ENCODE results near the gene ADM5.

ADM5 gene, protein sequence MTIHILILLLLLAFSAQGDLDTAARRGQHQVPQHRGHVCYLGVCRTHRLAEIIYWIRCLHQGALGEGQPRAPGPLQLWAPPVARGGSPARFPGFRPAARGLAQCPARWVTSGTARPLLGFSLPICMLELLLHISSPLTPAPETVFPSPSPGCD

DNA sequence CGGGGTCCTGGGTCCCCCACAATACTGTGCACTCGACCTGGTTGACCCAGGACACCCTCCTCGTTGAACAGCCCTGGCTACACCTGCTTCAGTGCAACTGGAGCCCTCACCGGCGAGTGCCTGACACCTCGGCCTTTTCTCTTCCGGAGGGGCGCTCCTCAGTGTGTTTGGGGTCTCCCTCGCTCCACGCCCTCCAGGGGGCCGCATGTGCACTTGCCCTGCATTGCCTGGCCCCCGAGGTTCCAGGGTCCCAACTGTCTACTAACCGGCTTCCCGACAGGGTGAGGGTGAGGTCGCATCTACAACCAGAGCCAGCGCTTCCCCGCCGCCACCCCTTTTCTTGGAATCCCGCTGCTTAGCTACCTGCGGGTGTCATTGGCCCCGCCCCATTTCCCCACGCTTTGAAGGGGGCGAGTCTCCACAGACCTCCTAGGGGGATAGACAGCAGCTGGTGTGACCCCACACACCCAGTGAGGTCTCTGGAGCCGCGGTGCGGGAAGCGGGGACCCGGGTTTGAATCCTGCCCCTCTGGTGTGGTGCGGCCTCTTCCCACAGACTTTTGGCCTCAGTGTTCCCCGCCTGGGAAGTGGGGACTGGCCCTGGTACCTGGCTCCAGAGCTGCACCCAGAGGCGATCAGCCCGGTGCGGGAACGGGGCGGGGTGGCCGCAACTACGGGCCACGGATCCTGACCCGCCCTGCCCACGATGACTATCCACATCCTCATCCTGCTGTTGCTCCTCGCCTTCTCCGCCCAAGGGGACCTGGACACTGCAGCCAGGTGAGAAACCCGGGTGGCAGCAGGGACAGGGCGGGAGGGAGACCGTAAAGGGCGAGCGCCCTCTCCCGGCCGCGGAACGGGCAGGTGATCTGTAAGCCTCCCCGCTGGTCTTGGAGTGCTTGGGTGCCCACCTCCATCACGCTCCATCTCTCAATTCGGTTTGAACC is at the start of gene ADM5:
TSS of gene ADM5 (plus strand) at position 462 of the 946 bp plus-strand sequence. CDS start at position 706, 244 bp downstream.
- DNase-seq: peak in 35 of 56 donors; percentile 11 to 69 (median 30)

DNA sequence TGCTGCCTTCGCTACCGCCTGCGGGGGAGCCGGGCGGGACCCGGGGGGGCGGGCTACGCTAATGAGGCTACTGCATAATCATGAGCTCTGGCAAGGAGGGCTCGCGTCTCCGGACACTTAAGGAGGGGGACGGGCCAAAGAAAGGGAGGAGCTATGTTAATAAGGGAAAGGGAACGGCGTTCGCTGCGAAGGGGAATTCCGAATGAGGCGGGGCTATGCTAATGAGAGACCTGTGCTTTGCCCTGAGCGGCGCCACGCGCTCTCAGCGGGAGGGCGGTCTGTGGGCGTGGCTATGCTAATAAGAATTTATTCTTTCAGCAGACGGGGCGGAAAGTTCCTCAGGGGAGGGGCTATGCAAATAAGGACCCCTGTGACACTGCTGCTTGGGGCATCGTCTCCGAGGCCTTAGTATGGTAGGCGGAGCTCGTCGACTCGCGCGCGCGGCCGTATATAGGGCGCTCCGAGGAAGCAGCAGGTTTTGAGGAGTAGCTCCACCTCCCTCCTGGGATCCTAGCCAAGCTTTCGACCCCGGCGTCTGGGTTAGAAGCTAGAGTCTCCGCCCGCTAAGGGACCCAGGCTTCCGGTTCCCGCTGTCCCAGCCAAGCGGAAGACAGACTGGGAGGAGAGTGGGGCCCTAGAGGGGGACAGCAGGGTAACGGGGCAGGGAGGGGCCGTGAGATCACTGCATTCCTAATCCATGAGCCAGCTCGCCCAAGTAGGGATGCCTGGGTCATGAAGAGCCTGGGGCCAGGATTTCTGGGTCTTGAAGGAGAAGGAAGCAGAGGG is 49.1 kb upstream of the ADM5 start, which contains the start of gene RRAS:
TSS of gene RRAS (minus strand) at position 31 of the 786 bp plus-strand sequence. CDS start 45 bp downstream, outside the sequence.
- DNase-seq: peak; percentile 64 to 100 (median 98)

GRCh38 chr19:49641688-49642491 is 47.5 kb upstream of the ADM5 start, which contains the start of gene SCAF1:
TSS of gene SCAF1 (plus strand) at chr19:49642209. CDS start at chr19:49645027, 2,818 bp downstream.
- DNase-seq: peak; percentile 91 to 100 (median 99)

DNA sequence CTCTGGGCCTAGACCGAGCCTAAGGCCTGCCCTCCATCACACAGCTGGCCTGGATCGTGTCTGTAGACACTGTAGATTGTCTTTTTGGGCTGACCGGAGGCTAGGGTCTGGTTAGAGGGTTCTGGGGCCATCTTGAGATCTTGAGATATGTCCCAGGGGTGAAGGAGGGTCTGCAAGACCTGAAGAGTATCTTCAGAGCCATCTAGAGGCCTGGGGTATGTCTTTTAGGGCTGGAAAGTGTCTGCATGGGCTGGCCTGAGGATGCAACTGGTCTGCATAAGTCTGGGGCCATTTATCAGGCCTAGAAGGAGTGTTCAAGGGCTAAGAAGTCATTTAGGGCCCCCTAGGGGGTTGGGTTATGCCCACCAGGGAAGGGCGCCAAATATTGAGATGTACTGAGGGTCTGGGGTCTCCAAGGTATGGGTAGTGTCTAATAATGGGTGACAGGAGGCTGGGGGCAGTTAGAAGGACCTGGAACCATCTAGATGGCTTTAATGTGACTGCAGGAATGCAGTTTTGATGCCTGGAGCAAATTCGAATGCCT is 46.8 kb upstream of the ADM5 start:
- no peak for DNase-seq

DNA sequence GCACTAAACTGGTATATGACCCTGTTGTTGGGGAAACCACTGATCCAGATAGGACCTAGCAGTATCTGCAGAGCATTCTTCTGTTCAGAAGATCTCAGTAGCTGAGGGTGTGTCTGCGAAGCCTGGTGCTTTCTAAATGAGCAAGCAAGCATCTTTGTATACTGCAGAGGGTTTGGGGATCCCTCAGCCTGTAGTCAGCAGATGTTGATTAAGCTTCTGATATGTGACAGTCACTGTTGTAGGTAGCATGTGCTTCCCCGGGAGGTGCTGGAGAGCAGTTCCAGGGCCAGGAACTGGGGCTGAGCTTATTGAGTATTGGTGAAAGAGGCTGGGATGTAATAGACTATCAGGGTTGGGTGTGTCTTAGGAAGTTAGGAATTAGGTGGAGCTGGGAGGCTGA is 45.9 kb upstream of the ADM5 start:
- no peak for DNase-seq

DNA sequence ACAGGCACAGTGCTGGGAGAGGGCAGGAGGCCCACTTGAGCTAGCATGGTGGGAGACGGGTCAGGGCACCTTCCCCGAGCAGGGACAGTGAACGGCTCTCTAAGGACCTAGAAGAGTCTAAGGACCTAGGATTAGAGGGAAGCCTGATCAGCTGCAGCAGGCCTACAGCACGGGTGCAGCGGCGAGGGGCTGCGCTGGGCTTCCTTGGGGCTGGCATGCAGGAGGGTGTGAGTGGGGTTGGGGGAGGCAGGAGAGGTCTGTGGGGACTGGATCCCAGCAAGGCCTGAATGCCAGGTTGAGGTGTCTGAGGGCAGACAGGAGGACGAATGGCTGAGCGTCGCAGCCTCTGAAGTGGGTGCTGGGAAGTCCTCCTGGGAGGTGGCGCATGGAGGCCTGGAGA is 43.8 kb upstream of the ADM5 start:
- DNase-seq: no peak

GRCh38 chr19:49645995-49646394 is 43.4 kb upstream of the ADM5 start:
- DNase-seq: no peak

GRCh38 chr19:49646586-49646985 is 42.8 kb upstream of the ADM5 start:
- no peak for DNase-seq

DNA sequence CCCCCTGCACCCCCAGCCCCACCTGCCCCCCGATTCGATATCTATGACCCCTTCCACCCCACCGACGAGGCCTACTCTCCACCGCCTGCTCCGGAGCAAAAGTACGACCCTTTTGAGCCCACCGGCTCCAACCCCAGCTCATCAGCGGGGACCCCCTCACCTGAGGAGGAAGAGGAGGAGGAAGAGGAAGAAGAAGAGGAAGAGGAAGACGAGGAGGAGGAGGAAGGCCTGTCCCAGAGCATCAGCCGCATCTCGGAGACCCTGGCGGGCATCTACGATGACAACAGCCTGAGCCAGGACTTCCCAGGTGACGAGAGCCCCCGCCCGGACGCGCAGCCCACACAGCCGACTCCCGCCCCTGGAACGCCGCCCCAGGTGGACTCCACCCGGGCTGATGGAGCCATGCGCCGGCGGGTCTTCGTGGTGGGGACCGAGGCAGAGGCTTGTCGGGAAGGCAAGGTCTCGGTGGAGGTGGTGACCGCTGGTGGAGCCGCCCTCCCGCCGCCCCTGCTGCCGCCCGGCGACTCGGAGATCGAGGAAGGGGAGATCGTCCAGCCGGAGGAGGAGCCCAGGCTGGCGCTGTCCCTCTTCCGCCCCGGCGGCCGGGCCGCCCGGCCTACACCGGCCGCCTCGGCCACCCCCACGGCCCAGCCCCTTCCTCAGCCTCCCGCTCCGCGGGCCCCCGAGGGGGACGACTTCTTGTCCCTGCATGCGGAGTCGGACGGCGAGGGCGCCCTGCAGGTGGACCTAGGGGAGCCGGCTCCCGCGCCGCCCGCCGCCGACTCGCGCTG is 38.2 kb upstream of the ADM5 start:
- no peak for DNase-seq

- DNase-seq: no peak
These were observed 37.4 kb upstream of the ADM5 start for GRCh38 chr19:49651820-49652550.

GRCh38 chr19:49652551-49653465 is 36.6 kb upstream of the ADM5 start:
- DNase-seq: no peak

DNA sequence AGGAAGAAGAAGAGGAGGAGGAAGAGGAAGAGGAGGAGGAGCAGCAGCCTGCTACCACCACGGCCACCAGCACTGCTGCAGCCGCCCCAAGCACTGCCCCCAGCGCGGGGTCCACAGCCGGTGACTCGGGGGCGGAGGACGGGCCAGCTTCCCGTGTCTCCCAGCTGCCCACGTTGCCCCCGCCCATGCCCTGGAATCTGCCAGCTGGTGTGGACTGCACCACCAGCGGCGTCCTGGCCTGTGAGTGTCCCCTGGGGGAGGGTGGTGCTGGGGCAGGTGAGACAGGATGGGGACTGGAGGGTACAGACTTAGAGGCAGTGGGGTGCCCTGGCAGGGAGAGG is 36.0 kb upstream of the ADM5 start:
- no peak for DNase-seq

GRCh38 chr19:49654581-49654980 is 34.8 kb upstream of the ADM5 start:
- DNase-seq: no peak

DNA sequence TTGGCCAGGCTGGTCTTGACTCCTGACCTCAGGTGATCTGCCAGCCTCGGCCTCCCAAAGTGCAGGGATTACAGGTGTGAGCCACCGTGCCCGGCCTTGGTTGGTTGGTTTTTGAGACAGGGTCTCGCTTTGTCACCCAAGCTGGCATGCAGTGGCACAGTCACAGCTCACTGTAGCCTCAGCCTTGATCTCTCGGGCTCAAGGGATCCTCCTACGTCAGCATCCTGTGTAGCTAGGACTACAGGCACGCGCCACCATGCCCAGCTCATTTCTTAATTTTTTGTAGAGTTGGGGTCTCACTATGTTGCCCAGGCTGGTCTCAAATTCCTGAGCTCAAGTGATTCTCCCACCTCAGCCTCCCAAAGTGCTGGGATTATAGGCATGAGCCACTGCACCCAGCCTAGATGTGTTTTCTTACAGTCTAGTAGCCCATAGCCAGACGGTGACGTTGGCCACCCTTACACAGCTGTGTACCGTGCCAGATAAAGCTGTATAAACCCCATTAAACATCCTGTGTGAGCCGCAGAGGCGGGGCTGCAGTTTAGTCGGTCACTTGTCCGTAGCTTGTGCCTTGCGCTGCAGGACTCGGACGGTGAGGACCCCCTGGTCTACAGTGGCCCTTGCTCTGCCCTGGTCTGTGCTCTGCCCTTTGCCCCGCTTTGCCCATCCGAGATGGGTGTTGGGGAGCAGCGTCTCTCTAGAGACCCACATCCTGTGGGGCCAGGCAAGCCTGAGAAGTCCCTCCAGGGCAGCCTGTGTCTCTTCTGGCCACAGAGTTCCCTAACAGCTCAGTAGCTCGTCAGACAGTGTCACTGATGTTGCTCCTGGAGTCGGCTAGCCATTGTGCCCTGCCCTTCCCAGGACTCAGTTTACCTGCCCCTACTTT is 33.6 kb upstream of the ADM5 start:
- DNase-seq: no peak

DNA sequence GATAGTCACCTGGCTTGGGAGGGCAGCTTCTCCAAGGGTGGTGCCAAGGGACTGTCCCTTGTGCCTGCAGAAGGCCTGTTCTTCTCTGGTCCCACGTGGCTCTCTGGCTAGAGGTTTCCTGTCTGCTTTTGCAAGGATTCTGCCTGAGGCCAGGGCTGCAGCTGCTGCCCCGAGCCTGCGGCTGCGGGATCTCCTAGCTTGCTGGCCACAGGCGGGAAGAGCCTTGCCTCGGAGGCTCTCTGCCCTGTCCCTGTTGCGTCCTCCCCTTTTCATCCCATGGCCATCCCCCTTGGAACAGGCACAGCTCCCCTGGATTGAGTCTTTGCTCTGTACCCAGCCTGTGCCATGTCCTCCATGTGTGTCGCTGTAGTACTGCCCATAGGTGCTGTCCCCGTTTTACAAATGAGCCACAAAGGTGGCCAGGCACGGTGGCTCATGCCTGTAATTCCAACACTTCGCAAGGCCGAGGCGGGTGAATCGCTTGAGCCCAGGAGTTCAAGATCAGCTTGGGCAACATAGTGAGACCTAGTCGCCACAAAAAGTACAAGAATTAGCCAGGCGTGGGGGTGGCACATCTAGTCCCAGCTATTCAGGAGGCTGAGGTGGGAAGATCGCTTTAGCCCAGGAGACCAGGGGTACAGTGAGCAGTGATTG is 32.8 kb upstream of the ADM5 start:
- no peak for DNase-seq

GRCh38 chr19:49657493-49658138 is 31.8 kb upstream of the ADM5 start:
- no peak for DNase-seq

All from nucleus accumbens (tissue), 56 donors.